ENCODE data around the gene ITGB3. TPM values are rescaled to one million over a fixed set of nuclear protein-coding genes. Genes with fewer than 3 reads are reported as not detected.
"Not testable (repeated sequence)": the region's sequence is repeated elsewhere in the genome, so short reads cannot be mapped to it uniquely, and the experiment has no call there.

ITGB3 gene
- total RNA-seq, 3 donors from 2014 or later, result 3.9 to 58.4 (median 6.8) TPM

DNA sequence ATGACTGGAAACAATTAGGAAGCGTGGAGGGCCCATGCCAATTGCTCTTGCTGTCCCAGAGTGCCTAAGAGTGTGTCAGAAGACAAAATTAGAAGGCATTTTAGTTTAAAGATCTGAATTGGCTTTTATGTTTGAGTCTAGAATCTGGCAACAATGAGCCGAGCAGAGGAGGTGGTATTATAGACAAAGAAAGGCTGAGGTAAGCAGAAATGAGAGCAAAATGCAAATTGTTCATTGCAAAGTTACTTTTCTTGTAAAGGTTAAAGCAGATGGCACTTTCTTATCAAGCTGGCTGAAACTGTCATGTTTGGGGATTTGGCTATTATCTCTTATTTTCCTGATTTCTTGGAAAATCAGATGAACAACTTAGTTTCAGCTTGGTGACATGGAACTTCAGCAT, 41.2 kb upstream of the ITGB3 start:
- TF ChIP-seq, protein P1, sequence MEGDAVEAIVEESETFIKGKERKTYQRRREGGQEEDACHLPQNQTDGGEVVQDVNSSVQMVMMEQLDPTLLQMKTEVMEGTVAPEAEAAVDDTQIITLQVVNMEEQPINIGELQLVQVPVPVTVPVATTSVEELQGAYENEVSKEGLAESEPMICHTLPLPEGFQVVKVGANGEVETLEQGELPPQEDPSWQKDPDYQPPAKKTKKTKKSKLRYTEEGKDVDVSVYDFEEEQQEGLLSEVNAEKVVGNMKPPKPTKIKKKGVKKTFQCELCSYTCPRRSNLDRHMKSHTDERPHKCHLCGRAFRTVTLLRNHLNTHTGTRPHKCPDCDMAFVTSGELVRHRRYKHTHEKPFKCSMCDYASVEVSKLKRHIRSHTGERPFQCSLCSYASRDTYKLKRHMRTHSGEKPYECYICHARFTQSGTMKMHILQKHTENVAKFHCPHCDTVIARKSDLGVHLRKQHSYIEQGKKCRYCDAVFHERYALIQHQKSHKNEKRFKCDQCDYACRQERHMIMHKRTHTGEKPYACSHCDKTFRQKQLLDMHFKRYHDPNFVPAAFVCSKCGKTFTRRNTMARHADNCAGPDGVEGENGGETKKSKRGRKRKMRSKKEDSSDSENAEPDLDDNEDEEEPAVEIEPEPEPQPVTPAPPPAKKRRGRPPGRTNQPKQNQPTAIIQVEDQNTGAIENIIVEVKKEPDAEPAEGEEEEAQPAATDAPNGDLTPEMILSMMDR (IDR thresholded peaks at IDR 0.05), result no peak
- Histone ChIP-seq H3K4me1 (ENCODE audit: low read depth) (no peaks in the 10 kb centered on the region), H3K4me3 (no peak overlapping the region), H3K9me3 (no peaks in the 10 kb centered on the region), H3K36me3 (ENCODE audit: low read depth) (no peaks in the 10 kb centered on the region)
- DNase-seq (no peak), ATAC-seq (no peak)
- intact Hi-C loops (cut with DNase I, micrococcal nuclease), result no loop called here

DNA sequence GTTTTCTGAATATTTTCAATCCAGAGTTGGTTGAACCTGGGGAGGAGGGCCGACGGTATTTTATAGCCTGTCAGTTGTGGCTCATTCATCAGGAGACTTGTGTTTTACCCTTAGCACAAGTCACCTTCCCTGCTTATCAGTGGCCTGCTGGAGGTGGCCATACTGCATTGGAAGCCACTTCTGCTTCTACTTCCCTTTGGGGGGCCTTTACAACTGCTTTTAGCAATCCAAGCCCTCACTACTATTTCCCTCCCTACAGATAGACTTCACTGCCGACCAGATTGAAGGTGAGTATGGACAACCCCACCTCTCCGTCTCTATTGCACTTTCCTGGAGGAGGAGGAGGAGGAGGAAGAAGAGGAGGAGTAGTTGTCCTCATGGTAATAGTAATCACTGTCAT, 40.1 kb upstream of the ITGB3 start:
- DNase-seq (no peak), ATAC-seq (no peak)
- TF ChIP-seq, protein P1 (IDR thresholded peaks at IDR 0.05), result no peak
- Histone ChIP-seq H3K4me1 (ENCODE audit: low read depth) (no peaks in the 10 kb centered on the region), H3K36me3 (ENCODE audit: low read depth) (no peaks in the 10 kb centered on the region), H3K9me3 (no peaks in the 10 kb centered on the region), H3K4me3 (no peak overlapping the region)
- intact Hi-C loops (cut with DNase I, micrococcal nuclease), result no loop called here

DNA sequence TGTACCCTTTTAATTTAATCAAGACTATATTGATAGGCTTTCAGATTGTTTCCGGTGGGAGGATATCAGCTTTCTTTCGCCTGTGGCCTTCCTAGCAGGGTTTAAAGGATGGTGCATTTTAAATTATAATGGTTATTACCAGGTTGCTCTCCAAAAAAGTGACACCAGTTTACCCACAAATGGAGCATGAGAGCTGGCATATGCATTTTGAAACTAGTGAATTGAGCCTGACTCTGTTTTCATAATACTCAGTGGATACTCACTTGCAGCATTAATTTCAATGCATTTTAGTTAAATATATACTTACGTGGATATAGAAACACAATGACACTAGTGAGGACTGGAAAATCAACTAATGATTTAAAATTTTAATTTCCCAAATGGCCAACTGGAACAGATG, 38.7 kb upstream of the ITGB3 start:
- H3K4me3 ChIP-seq, result no peak overlapping the region
- DNase-seq (no peak), ATAC-seq (no peak)
- H3K4me1 ChIP-seq (ENCODE audit: low read depth), result no peaks in the 10 kb centered on the region
- H3K9me3 ChIP-seq, result no peaks in the 10 kb centered on the region
- intact Hi-C loops (cut with DNase I, micrococcal nuclease), result no loop called here
- TF ChIP-seq, protein P1 (IDR thresholded peaks at IDR 0.05), result no peak
- no peaks in the 10 kb centered on the region for H3K36me3 ChIP-seq (ENCODE audit: low read depth)

DNA sequence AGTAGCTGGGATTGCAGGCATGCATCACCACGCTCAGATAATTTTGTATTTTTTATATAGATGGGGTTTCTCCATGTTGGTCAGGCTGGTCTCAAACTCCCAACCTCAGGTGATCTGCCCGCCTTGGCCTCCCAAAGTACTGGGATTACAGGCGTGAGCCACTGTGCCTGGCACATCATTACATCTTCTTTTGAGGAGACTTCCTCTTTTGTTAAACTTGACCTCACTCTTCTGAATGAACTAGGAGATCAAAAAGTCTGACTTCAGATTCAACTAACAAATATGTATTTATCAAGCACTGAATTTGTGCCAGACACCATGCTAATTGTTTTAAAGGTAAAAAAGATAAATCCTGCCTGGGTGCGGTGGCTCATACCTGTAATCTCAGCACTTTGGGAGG, 36.8 kb upstream of the ITGB3 start:
- H3K4me3 ChIP-seq; H3K9me3 ChIP-seq; DNase-seq; H3K36me3 ChIP-seq (ENCODE audit: low read depth); ATAC-seq; H3K4me1 ChIP-seq (ENCODE audit: low read depth); intact Hi-C loops (cut with DNase I, micrococcal nuclease): not testable (repeated sequence)

DNA sequence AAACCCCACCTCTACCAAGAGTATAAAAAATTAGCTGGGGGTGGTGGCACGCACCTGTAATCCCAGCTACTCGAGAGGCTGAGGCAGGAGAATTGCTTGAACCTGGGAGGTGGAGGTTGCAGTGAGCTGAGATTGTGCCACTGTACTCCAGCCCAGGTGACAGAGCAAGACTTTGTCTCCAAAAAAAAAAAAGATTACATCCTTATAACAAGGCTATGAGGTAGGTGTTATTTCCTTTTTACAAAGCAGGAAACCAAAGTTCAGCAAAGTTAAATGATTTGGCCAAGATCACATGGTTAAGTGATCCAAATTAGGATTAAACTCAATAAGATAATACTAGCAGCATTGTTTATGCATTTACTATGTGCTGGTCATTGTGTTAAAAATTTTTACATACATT, 36.3 kb upstream of the ITGB3 start:
- ATAC-seq, result peak; percentile 49
- H3K4me3 ChIP-seq; intact Hi-C loops (cut with DNase I, micrococcal nuclease); H3K9me3 ChIP-seq; DNase-seq; H3K36me3 ChIP-seq (ENCODE audit: low read depth); H3K4me1 ChIP-seq (ENCODE audit: low read depth): not testable (repeated sequence)

- no peak for ATAC-seq
- TF ChIP-seq, protein P1 (IDR thresholded peaks at IDR 0.05), result no peak
- no peaks in the 10 kb centered on the region for H3K4me1 ChIP-seq (ENCODE audit: low read depth)
These were observed 34.7 kb upstream of the ITGB3 start for GRCh38 chr17:47218896-47219430.

More at GRCh38 chr17:47218896-47219430, 34.7 kb upstream of the ITGB3 start:
- intact Hi-C loops (cut with DNase I, micrococcal nuclease), result no loop called here
- Histone ChIP-seq H3K9me3 (no peaks in the 10 kb centered on the region), H3K4me3 (no peak overlapping the region), H3K36me3 (ENCODE audit: low read depth) (no peaks in the 10 kb centered on the region)
- no peak for DNase-seq
